ENCODE measurements around the gene G2E3. TPM values are rescaled to one million over a fixed set of nuclear protein-coding genes. Genes with fewer than 3 reads are reported as not detected.

G2E3 gene
- total RNA-seq, 2 donors from 2014 or later = 44.8 to 80.1 TPM

GRCh38 chr14:30669594-30669993 lies 110.6 kb downstream of the G2E3 start:
- no peaks in the 10 kb centered on the region for H3K4me1 Mint-ChIP-seq
- H3K4me3 Mint-ChIP-seq = no peak overlapping the region
- Histone ChIP-seq H3K4me1 (ENCODE audit: control insufficient read depth, insufficient read depth, low read length) (no peaks in the 10 kb centered on the region), H3K36me3 (ENCODE audit: control insufficient read depth, insufficient read depth, low read length) (peaks cover 34% of the 10 kb centered on the region), H3K4me3 (ENCODE audit: low read length) (no peak overlapping the region), H3K27ac (ENCODE audit: low read depth, low read length) (no peak overlapping the region), H3K9ac (ENCODE audit: extremely low read depth, low read length, poor library complexity, severe bottlenecking) (no peak overlapping the region), H3K9me3 (ENCODE audit: control insufficient read depth, low read length) (peaks cover under 1% of the 10 kb centered on the region), H3K27me3 (ENCODE audit: control insufficient read depth, insufficient read depth, low read length, poor library complexity, severe bottlenecking) (no peaks in the 10 kb centered on the region)
- no peak overlapping the region for H3K27ac Mint-ChIP-seq
- H3K9me3 Mint-ChIP-seq = peaks cover 24% of the 10 kb centered on the region
- TF ChIP-seq CTCF (conservative IDR thresholded peaks at IDR 0.05) = no peak
- no peak for DNase-seq
- no peaks in the 10 kb centered on the region for H3K27me3 Mint-ChIP-seq (ENCODE audit: insufficient read depth)
- H3K36me3 Mint-ChIP-seq (ENCODE audit: low read depth) = peaks cover 40% of the 10 kb centered on the region

Other genes starting within 250 kb of the G2E3 start
- gene SCFD1, start 63.2 kb downstream of the G2E3 start, total RNA-seq = 10 to 100 TPM; 82.4 to 98.4 TPM

Data from endodermal cell (in vitro differentiated cells).